Activated T-cell treated with anti-CD3 and anti-CD28 coated beads, Interleukin-2, amount 50 U/mL, for 48 hours (primary cell): ENCODE data around the gene BRME1.

ENCODE experiments used
- DNase-seq, 2 experiments: peaks; one replicate each; pipeline ENCODE4 v3.0.0-alpha.2; 2020

Gene BRME1

DNA sequence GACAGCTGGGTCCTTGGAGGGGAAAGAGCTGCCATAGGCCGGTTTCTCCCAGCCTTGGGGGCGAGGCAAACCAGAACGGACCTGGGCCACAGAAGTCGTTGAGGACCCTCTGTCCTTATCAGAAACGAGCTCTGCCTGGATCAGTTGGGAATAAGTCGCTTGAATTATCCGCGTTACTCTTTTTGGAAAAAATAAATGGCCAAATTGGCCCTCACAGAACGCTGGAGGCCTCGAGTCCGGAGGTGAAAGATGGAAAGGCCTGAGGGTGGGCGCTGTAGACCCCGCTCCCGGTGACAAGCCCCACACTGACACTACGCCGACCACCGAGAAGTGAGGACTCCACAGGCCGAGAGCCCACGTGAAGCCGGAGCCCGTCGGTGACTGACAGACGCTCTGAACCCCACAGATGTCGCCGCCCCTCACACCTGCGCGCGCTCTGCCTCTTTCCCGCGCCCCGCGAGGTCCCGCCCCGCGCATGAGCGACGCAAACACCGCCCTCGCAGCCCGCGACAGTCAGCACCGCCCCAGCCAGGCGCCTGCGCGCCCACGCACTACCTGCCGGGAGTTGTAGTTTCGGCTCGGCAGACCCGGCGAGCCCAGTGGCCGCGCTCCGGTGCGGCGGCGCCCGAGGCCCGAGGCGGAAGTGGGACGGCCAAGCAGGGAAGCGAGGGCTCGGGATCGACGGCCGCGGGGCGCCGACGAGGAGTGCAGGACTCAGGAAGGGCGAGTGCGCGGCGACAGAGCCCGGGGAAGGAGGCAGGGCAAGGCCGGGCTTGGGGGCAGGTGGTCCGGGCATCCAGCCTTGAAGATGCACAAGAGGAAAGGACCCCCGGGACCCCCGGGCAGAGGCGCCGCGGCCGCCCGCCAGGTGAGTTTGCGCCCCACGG lies at the start of gene BRME1, which contains the start of gene CC2D1A:
TSS of gene BRME1 (minus strand) at position 484 of the 887 bp plus-strand sequence. CDS start 1,225 bp downstream, outside the sequence.
TSS of gene CC2D1A (plus strand) at position 568 of the 887 bp plus-strand sequence. CDS start at position 809, 241 bp downstream.
- peak; percentile 97 to 98 for DNase-seq

GRCh38 chr19:13954185-13954584 lies 48.3 kb upstream of the BRME1 start:
- DNase-seq, result no peak

DNA sequence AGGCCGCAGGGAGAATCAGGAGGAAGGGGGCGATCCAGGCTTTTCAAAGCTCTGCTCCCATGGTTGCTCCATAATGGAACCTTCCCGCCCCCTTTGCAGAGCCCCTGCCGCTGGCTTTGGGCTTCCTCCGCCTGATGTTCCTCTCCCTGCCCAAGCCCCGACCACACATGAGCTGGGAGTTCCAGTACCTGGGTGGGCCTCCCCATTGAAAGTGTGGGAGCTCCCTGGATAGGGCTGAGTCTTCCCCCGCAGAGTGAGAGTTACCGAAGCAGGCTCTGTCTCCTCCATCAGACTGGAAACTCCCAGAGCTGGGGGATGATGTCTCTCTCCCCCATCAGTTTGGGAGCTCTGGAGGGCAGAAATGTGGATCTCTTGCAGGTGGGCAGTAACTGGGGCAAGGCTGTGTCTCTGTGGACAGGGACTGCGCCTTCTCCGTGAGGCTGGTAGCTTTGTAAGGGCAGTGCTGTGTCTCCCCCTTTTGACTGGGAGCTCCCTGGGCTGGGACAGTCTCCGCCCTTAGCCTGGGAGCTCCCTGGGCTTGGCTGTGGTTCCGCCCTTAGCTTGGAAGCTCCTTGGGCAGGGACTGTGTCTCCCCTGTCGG lies 47.1 kb upstream of the BRME1 start:
- DNase-seq, result peak; percentile 34 to 39

- DNase-seq, result peak; percentile 98 to 99
Measured at GRCh38 chr19:13952154-13952930, 46.4 kb upstream of the BRME1 start, which contains the start of gene DCAF15. Gene DCAF15 (plus strand): TSS chr19:13952509. CDS start chr19:13952513, 4 bp downstream.

DNA sequence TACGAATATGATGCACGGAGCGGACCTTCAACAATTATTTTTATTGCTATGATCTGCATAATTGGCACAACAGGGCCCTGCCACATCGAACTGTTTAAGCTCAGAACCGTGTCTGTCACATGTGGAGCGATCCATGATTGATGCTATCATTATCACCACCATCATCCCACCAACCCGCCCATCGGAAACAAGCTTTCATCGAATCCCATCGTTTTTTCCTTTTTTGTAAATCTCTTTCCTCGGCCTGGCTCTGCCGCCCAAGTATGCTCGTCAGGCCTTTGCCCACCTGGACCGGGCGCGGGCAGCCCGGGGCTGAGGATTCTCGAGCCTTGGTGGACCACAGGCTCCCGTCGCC lies 45.9 kb upstream of the BRME1 start:
- DNase-seq, result no peak

DNA sequence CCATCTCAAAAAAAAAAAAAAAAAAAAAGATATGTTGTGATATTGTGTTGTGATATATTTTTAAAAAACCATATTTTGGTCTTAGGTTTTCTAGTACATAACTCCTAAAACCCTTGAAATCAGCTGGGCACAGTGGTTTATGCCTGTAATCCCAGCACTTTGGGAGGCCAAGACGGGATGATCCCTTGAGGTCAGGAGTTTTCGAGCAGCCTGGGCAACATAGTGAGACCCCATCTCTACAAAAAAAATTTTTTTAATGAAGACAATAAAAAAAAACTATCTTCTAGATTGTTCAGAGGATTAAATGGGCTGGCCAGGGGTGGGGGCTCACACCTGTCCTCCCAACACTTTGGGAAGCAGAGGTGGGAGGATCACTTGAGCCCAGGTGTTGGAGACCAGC lies 45.1 kb upstream of the BRME1 start:
- no peak for DNase-seq

DNA sequence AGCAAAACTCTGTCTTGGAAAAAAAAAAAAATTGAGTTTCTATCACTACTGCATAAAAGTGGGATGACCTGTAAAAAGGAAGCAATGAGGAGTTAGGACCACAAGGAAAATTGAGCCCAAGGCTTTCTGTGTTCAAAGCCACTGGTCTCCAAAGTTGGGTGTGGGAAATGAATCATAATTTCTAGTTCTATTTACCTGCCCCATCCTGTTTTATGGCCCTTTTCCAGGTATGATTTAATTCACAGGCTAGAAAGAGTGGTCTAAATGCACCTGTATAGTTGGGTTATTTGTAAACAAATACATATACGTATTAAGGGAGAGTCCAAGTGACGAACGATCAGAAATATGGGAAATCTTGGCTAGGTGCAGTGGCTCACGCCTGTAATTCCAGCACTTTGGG lies 40.5 kb upstream of the BRME1 start:
- DNase-seq, result no peak

DNA sequence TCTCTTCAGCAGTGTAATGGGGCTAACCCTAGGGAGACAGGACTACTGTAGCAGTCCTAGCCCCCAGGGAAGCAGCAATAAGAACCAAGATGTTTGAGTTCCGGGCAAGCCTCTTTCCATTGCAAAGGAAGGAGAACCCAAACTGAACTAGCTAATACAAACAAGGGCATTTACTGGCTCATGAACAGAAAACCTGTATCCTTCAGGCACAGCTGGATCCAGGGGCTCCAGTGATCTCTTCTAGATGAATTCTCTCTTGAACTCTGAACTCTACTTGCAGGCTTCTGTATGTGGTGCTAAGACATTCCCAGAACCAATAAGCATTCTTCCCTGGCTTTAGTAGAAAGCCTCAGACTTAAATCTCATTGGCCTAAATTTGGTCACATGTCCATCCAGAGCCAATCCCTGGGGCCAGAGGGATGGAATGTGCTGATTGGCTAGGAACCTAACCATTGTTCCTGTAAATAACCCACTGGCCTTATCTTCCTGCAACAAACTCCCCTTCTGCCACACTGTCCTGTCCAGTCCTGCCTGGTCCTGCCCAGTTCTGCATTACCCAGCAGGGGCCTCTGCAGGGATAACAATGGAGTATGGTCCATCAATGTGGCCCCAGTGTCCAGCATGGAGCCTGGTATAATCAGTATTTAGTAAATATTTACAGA lies 36.2 kb upstream of the BRME1 start:
- DNase-seq, result no peak

- no peak for DNase-seq
Measured at GRCh38 chr19:13938301-13939064, 32.6 kb upstream of the BRME1 start, which contains the start of gene PODNL1. Gene PODNL1 (minus strand): TSS chr19:13938417. CDS start chr19:13938181, 236 bp downstream.

GRCh38 chr19:13937479-13938300 lies 31.8 kb upstream of the BRME1 start:
- DNase-seq, result no peak

DNA sequence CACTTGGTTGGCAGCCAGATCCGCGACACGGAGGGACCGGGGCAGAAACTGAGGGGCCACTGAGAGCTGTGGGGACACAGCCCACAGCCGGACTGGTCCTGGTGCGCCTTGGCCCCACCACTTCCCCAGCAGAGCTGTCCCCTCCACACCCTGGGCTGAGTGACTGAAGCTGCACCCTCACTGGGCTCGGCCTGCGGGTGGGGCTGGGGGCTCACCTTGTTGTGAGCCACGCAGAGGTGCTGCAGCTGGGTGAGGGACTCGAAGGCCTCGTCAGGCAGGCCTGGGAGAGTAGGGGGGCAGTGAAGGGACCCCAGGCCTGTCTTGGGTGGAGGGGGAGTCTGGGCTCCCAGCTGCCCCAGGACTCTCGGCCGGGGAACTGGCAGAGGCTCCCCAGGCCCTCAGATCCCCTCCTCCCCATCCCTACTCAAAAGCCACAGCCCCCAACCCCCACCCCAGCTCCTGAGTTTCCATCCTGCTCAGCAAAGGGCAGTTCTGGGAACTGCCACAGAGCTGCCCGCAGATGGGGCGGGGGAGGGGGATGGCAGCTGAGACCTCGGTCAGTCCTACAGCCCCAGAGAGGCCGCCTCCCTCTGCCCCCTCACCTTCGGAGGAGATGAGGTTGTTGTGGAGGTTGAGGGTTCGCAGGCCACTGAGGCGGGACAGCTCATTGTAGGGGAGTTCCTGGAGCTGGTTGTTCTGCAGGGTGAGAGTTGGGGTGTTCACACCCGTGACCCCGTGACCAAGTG lies 30.0 kb upstream of the BRME1 start:
- DNase-seq, result no peak

GRCh38 chr19:13934785-13935109 lies 28.8 kb upstream of the BRME1 start:
- no peak for DNase-seq

- DNase-seq, result no peak
Measured at GRCh38 chr19:13932911-13933393, 27.0 kb upstream of the BRME1 start.

DNA sequence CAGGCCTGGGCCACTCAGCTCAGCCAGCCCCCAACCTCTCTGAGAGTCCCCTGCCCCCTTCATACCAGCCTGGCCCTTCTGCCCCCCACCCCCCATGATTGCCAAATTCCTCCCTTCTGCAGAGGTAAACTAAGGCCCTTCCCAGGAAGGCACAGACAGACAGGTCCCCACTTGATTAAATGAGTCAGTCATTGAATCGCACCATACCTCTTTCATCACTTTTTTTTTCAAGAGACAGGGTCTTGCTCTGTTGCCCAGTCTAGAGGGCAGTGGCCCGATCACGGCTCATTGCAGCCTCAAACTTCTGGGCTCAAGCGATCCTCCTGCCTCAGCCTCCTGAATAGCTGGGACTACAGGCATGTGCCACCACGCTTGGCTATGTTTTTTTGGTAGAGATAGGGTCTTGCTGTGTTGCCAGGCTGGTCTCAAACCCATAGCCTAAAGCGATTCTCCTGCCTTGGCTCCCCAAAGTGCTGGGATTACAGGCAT lies 26.3 kb upstream of the BRME1 start:
- DNase-seq, result no peak

DNA sequence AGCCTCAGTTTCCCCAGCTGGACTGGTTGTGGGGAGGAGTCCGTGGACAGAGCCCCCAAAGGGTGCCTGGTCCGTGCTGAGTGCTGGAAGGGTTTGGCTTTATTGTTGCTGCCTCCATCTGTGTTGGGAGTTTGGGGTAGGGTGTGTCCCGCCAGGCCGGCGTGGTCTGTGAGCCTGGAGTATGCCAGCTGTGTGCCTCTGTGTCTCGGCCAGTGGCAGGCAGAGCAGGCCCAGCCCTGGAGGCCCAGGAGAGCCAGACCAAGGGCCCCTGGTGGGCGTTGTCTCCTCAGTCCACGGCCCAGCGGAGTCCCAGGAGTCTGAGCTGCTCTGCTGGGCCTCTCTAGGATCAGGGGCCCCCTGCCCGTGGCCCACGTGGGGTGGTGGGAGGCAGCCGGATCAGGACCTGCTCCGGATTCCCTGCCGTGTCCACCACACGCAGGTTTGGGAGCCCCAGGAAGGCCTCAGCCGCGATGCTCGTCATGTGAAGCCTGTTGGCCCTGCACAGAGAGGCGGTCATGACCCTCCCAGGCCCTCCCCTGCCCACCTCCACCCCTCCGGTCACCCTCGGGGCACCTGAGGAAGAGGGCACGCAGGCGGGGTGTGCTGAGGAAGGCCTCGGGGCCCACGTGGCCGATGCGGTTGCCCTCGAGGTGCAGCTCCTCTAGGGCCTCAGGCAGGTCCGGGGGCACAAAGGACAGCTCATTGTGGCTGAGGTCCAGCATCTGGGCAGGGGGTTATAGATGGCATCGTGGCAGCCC lies 25.7 kb upstream of the BRME1 start:
- DNase-seq, result no peak

DNA sequence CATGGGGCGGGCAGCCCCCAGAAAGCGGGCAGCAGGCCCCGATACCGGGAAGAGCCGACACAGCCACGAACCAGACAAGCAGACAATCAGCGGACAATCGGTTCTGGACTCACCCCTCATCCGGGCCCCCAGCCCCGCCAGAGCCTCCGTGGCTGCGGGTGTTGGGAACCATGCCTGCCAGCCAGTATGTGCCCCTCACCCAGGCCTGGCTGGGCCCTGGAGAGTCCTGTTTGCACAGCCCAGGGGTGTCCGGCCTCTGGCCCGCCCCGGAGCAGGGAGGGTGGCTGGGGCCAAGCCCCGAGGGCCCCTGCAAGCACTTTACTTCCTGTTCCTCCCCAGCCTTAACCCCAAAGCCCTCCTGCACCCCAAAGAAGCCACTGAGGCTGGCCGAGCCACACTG lies 24.5 kb upstream of the BRME1 start:
- no peak for DNase-seq

- no peak for DNase-seq
Measured at GRCh38 chr19:13929956-13930355, 24.0 kb upstream of the BRME1 start.

DNA sequence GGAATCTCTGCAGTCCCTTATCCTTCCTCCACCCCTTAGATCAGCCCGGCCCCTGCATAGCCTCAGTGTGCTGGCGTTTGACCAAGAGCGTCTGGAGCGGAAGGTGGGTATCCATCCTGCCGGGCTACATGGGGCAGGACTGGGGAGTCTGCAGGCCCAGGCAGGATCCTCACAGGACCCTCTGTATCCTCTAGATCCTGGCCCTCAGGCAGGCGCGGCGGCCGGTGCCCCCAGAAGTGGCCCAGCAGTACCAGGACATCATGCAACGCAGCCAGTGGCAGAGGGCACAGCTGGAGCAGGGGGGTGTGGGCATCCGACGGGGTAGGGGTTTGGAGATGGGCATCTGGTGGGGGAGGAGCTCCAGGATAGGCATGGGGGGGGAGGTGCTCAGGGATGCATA lies 23.4 kb upstream of the BRME1 start:
- DNase-seq, result no peak

GRCh38 chr19:13926715-13927114 lies 20.8 kb upstream of the BRME1 start:
- no peak for DNase-seq
